ENCODE data around the gene SLC1A2. TPM values are rescaled to one million over a fixed set of nuclear protein-coding genes. Genes with fewer than 3 reads are reported as not detected.

Gene SLC1A2
- total RNA-seq (2014; rRNA removed; shearing (Covaris generic)) (not detected in 2 replicates), total RNA-seq (2022) (not detected in 2 replicates), Bru-seq, nascent RNA (not detected), BruChase-seq, experiment 1, labeled RNA remaining after a 6-hour chase (not detected), BruChase-seq, experiment 2, labeled RNA remaining after a 2-hour chase (not detected)
- long read RNA-seq, result 0 reads

- BruUV-seq (replicated peaks), result no TSS peak
- DNase-seq (ENCODE audit: low spot score), result no peak
- no peaks in the 10 kb centered on the region for H3K79me2 ChIP-seq (ENCODE audit: insufficient read depth, low read depth, low read length)
- H3K4me2 ChIP-seq (ENCODE audit: low read length), result no peak within 1 kb of the TSS
- no peaks in the 10 kb centered on the region for H3K9me3 ChIP-seq (ENCODE audit: low read length)
- CTCF ChIA-PET (ENCODE audit: unreplicated experiment), result no interaction called here
- H3K27ac ChIP-seq (ENCODE audit: low read depth, low read length, poor library complexity, severe bottlenecking), result no peak within 1 kb of the TSS
- no peak within 1 kb of the TSS for H2AFZ ChIP-seq (ENCODE audit: low read length)
- H3K9me2 ChIP-seq (ENCODE audit: insufficient read depth, low read length), result no peaks in the 10 kb centered on the region
- H4K20me1 ChIP-seq (ENCODE audit: insufficient read depth, low read length), result no peaks in the 10 kb centered on the region
- H3K36me3 ChIP-seq (ENCODE audit: insufficient read depth, low read length), result no peaks in the 10 kb centered on the region
- no peak for TF ChIP-seq EZH2phosphoT487 (IDR thresholded peaks at IDR 0.05; ENCODE audit: borderline replicate concordance, low read depth, low read length)
- TF ChIP-seq, protein P1, sequence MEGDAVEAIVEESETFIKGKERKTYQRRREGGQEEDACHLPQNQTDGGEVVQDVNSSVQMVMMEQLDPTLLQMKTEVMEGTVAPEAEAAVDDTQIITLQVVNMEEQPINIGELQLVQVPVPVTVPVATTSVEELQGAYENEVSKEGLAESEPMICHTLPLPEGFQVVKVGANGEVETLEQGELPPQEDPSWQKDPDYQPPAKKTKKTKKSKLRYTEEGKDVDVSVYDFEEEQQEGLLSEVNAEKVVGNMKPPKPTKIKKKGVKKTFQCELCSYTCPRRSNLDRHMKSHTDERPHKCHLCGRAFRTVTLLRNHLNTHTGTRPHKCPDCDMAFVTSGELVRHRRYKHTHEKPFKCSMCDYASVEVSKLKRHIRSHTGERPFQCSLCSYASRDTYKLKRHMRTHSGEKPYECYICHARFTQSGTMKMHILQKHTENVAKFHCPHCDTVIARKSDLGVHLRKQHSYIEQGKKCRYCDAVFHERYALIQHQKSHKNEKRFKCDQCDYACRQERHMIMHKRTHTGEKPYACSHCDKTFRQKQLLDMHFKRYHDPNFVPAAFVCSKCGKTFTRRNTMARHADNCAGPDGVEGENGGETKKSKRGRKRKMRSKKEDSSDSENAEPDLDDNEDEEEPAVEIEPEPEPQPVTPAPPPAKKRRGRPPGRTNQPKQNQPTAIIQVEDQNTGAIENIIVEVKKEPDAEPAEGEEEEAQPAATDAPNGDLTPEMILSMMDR (conservative IDR thresholded peaks at IDR 0.05; ENCODE audit: low read length), result no peak
- H3K4me1 ChIP-seq (ENCODE audit: insufficient read depth, low read length, poor library complexity, severe bottlenecking), result no peaks in the 10 kb centered on the region
- POLR2A ChIA-PET, result interaction anchor here (0.7 kb wide), 1 partner anchor 58 kb away, joined by 6 read pairs; no protein-coding TSS in a partner anchor
- intact Hi-C loops (cut with micrococcal nuclease; ENCODE audit: unreplicated experiment), result no loop called here
- H3K4me3 ChIP-seq (ENCODE audit: low read depth, low read length, poor library complexity, severe bottlenecking), result no peak within 1 kb of the TSS
Measured at GRCh38 chr11:35419184-35419829, at the start of gene SLC1A2. TSS of gene SLC1A2 (minus strand) at chr11:35419558. CDS start at chr11:35418966, 592 bp downstream.

DNA sequence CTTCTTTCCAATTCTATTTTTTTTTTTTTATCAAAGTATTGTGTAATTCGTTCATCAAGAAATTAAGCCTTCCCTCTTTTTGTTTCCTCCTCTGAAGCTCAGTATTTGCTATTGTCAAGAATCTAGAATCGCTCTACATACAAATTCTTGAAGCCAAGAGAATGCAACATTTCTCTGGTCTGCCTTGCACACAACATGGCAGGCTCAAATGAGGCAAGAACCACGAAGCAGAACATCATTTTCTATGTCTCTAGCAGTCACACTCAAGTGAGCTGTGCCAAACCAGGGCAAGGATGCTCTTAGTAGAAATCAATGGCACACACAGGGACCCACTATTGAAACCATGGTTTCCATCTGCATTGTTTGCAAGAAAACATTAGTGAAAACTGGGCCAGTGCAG is 46.7 kb upstream of the SLC1A2 start:
- intact Hi-C loops (cut with micrococcal nuclease; ENCODE audit: unreplicated experiment), result no loop called here
- CTCF ChIA-PET (ENCODE audit: unreplicated experiment), result no interaction called here
- no peak for DNase-seq (ENCODE audit: low spot score)
- no peaks in the 10 kb centered on the region for H3K9me2 ChIP-seq (ENCODE audit: insufficient read depth, low read length)
- H3K9me3 ChIP-seq (ENCODE audit: low read length), result no peaks in the 10 kb centered on the region
- no peak overlapping the region for H3K27ac ChIP-seq (ENCODE audit: low read depth, low read length, poor library complexity, severe bottlenecking)
- no peaks in the 10 kb centered on the region for H3K36me3 ChIP-seq (ENCODE audit: insufficient read depth, low read length)
- no peak overlapping the region for H2AFZ ChIP-seq (ENCODE audit: low read length)
- no peaks in the 10 kb centered on the region for H3K4me1 ChIP-seq (ENCODE audit: insufficient read depth, low read length, poor library complexity, severe bottlenecking)
- POLR2A ChIA-PET, result interaction anchor here (0.7 to 1.0 kb wide), 3 partner anchors 8 to 690 kb away, joined by 3 read pairs; no protein-coding TSS in a partner anchor
- TF ChIP-seq, protein P1 (conservative IDR thresholded peaks at IDR 0.05; ENCODE audit: low read length), result no peak
- TF ChIP-seq EZH2phosphoT487 (IDR thresholded peaks at IDR 0.05; ENCODE audit: borderline replicate concordance, low read depth, low read length), result no peak
- BruUV-seq (replicated peaks), result no TSS peak
- H4K20me1 ChIP-seq (ENCODE audit: insufficient read depth, low read length), result no peaks in the 10 kb centered on the region
- no peak overlapping the region for H3K4me2 ChIP-seq (ENCODE audit: low read length)
- no peak overlapping the region for H3K4me3 ChIP-seq (ENCODE audit: low read depth, low read length, poor library complexity, severe bottlenecking)
- H3K79me2 ChIP-seq (ENCODE audit: insufficient read depth, low read depth, low read length), result no peaks in the 10 kb centered on the region

- no peak for TF ChIP-seq EZH2phosphoT487 (IDR thresholded peaks at IDR 0.05; ENCODE audit: borderline replicate concordance, low read depth, low read length)
- TF ChIP-seq, protein P1 (conservative IDR thresholded peaks at IDR 0.05; ENCODE audit: low read length), result no peak
- Histone ChIP-seq H2AFZ (ENCODE audit: low read length) (no peak overlapping the region), H3K79me2 (ENCODE audit: insufficient read depth, low read depth, low read length) (no peaks in the 10 kb centered on the region), H3K27ac (ENCODE audit: low read depth, low read length, poor library complexity, severe bottlenecking) (no peak overlapping the region), H4K20me1 (ENCODE audit: insufficient read depth, low read length) (no peaks in the 10 kb centered on the region), H3K9me2 (ENCODE audit: insufficient read depth, low read length) (no peaks in the 10 kb centered on the region), H3K36me3 (ENCODE audit: insufficient read depth, low read length) (no peaks in the 10 kb centered on the region), H3K4me2 (ENCODE audit: low read length) (no peak overlapping the region), H3K4me1 (ENCODE audit: insufficient read depth, low read length, poor library complexity, severe bottlenecking) (no peaks in the 10 kb centered on the region), H3K4me3 (ENCODE audit: low read depth, low read length, poor library complexity, severe bottlenecking) (no peak overlapping the region), H3K9me3 (ENCODE audit: low read length) (no peaks in the 10 kb centered on the region)
- CTCF ChIA-PET (ENCODE audit: unreplicated experiment), result no interaction called here
- no TSS peak for BruUV-seq (replicated peaks)
- intact Hi-C loops (cut with micrococcal nuclease; ENCODE audit: unreplicated experiment), result no loop called here
- POLR2A ChIA-PET, result no interaction called here
- no peak for DNase-seq (ENCODE audit: low spot score)
Measured at GRCh38 chr11:35464308-35464707, 45.0 kb upstream of the SLC1A2 start.
